IPS-18a (cell line): ENCODE measurements around the gene KCNF1.
"Not testable (repeated sequence)": the region's sequence is repeated elsewhere in the genome, so short reads cannot be mapped to it uniquely, and the experiment has no call there.

Source experiments
- H3K27ac ChIP-seq: one replicate; pipeline ENCODE4 v1.5.1; 2013; ENCODE audit warnings: low read length
- H3K27me3 ChIP-seq: one replicate; pipeline ENCODE4 v1.6.1; 2013; ENCODE audit warnings: mild to moderate bottlenecking, low read length; ENCODE audit not compliant: control insufficient read depth, insufficient read depth
- H3K36me3 ChIP-seq: one replicate; pipeline ENCODE4 v1.6.1; 2013; ENCODE audit warnings: low read depth, low read length; ENCODE audit not compliant: control insufficient read depth
- H3K4me1 ChIP-seq: one replicate; pipeline ENCODE4 v1.6.1; 2013; ENCODE audit warnings: low read depth, low read length; ENCODE audit not compliant: control insufficient read depth
- H3K4me3 ChIP-seq: one replicate; pipeline ENCODE4 v1.5.1; 2013; ENCODE audit warnings: low read length
- H3K9ac ChIP-seq: one replicate; pipeline ENCODE4 v1.6.1; 2013; ENCODE audit warnings: mild to moderate bottlenecking, low read length, moderate library complexity
- H3K9me3 ChIP-seq: one replicate; pipeline ENCODE4 v1.6.1; 2013; ENCODE audit warnings: low read depth, low read length; ENCODE audit not compliant: control insufficient read depth

The KCNF1 gene

DNA sequence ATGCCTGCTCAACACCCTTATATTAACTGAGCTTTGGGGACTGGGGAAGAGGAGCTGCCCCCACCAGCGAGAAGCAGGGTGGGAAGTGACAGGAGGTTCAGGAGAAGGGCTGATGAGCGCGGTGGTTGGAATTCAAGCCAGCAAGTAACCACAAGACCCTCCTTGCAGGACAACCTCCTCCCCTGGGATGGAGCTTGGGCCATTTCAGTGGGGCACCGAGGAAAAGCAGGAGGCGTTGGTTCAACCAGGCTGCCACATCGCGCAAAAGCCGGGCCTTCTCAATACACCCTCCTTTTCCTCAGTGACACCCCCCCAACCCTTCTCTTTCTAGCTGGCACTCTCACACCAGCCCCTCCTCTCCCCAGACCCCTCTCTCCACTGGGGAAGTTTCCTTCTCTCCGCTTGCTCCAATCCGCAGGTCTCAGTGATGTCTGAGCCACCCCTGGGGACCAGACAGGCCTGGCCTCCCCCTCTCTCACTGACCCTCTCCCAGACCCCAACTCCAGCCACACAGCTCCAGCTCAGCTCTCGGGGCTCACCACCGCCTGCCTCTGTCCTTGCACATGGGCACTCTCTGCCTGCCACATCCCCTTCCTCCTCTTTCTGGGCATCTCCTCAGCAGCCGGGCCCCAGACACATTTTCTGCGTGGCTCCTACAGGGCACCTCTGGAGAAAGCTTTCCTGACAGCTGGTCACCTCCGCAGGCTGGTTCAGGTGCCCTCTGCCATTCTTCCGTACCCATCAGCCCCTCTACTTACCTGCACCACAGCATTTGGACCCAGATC is 44.5 kb downstream of the KCNF1 start:
- Histone ChIP-seq H3K27ac (no peak overlapping the region), H3K36me3 (no peaks in the 10 kb centered on the region), H3K4me1 (no peaks in the 10 kb centered on the region), H3K9ac (no peak overlapping the region), H3K4me3 (no peak overlapping the region), H3K27me3 (no peaks in the 10 kb centered on the region), H3K9me3 (no peaks in the 10 kb centered on the region)

GRCh38 chr2:10957391-10957790 is 45.7 kb downstream of the KCNF1 start:
- H3K9me3 ChIP-seq, result no peaks in the 10 kb centered on the region
- no peak overlapping the region for H3K9ac ChIP-seq
- no peaks in the 10 kb centered on the region for H3K36me3 ChIP-seq
- no peak overlapping the region for H3K27ac ChIP-seq
- no peaks in the 10 kb centered on the region for H3K4me1 ChIP-seq
- no peaks in the 10 kb centered on the region for H3K27me3 ChIP-seq
- H3K4me3 ChIP-seq, result no peak overlapping the region

DNA sequence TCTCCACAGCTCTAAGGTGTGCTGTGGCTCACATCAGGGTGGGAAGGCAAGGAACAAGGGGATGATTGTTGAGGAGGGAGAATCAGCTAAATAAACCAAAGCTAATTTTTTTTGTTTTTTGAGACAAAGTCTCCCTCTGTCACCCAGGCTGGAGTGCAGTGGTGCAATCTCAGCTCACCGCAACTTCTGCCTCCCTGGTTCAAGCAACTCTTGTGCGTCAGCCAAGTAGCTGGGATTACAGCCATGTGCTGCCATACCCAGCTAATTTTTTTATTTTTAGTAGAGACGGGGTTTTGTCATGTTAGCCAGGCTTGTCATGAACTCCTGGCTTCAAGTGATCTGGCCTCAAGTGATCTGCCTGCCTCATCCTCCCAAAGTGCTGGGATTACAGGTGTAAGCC is 46.7 kb downstream of the KCNF1 start:
- not testable (repeated sequence) for H3K27ac ChIP-seq, H3K36me3 ChIP-seq, H3K4me1 ChIP-seq, H3K4me3 ChIP-seq, H3K9me3 ChIP-seq, H3K9ac ChIP-seq, H3K27me3 ChIP-seq

- no peaks in the 10 kb centered on the region for H3K27me3 ChIP-seq
- no peak overlapping the region for H3K27ac ChIP-seq
- no peak overlapping the region for H3K9ac ChIP-seq
- H3K36me3 ChIP-seq, result no peaks in the 10 kb centered on the region
- H3K4me3 ChIP-seq, result no peak overlapping the region
- H3K4me1 ChIP-seq, result peaks cover 3% of the 10 kb centered on the region
- no peaks in the 10 kb centered on the region for H3K9me3 ChIP-seq
These were observed 49.1 kb downstream of the KCNF1 start for GRCh38 chr2:10960606-10961489.

DNA sequence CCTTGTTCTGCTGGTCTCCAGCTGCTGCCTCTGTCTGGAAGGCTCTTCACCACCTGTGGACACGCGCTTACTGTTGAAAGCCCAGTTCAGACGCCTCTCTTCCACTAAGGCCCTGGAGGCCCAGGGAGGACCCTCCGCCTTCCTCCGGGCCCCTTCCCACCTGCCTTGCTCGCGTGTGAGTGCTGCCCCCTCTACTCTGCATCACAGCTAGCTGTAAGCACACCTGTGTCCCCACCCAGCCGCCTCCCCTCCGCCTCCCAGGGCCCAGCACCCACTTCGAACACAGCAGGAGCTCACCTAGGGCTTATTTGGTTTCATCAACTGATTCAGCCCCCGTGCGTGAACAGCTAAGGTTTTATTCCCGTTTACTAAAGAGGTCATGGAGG is 49.7 kb downstream of the KCNF1 start:
- no peaks in the 10 kb centered on the region for H3K36me3 ChIP-seq
- H3K27ac ChIP-seq, result no peak overlapping the region
- H3K9ac ChIP-seq, result no peak overlapping the region
- no peaks in the 10 kb centered on the region for H3K9me3 ChIP-seq
- peaks cover 3% of the 10 kb centered on the region for H3K4me1 ChIP-seq
- no peaks in the 10 kb centered on the region for H3K27me3 ChIP-seq
- no peak overlapping the region for H3K4me3 ChIP-seq

- Histone ChIP-seq H3K27ac (no peak overlapping the region), H3K27me3 (no peaks in the 10 kb centered on the region), H3K4me3 (no peak overlapping the region), H3K36me3 (no peaks in the 10 kb centered on the region), H3K4me1 (peaks cover 3% of the 10 kb centered on the region), H3K9ac (no peak overlapping the region), H3K9me3 (no peaks in the 10 kb centered on the region)
These were observed 50.3 kb downstream of the KCNF1 start for GRCh38 chr2:10962004-10962403.

GRCh38 chr2:10963155-10963554 is 51.4 kb downstream of the KCNF1 start:
- Histone ChIP-seq H3K4me3 (no peak overlapping the region), H3K9ac (no peak overlapping the region), H3K27ac (no peak overlapping the region), H3K36me3 (no peaks in the 10 kb centered on the region), H3K4me1 (peaks cover 3% of the 10 kb centered on the region), H3K27me3 (no peaks in the 10 kb centered on the region), H3K9me3 (no peaks in the 10 kb centered on the region)
